Ectodermal cell (in vitro differentiated cells): ENCODE results near the gene MALT1.
"Not testable (repeated sequence)": the region's sequence is repeated elsewhere in the genome, so short reads cannot be mapped to it uniquely, and the experiment has no call there.

Source experiments
- H3K27ac ChIP-seq: 2 replicates; pipeline ENCODE4 v1.7.0; 2013; ENCODE audit warnings: mild to moderate bottlenecking, low read depth, low read length; ENCODE audit not compliant: insufficient read depth, poor library complexity, severe bottlenecking
- H3K27me3 ChIP-seq: 2 replicates; pipeline ENCODE4 v1.7.0; 2013; ENCODE audit warnings: mild to moderate bottlenecking, low read length; ENCODE audit not compliant: insufficient read depth, control insufficient read depth, poor library complexity, severe bottlenecking
- H3K36me3 ChIP-seq: one replicate; pipeline ENCODE4 v1.7.0; 2013; ENCODE audit warnings: low read length; ENCODE audit not compliant: control insufficient read depth, insufficient read depth
- H3K4me1 ChIP-seq: one replicate; pipeline ENCODE4 v1.7.0; 2013; ENCODE audit warnings: low read length; ENCODE audit not compliant: control insufficient read depth, insufficient read depth
- H3K4me3 ChIP-seq: 2 replicates; pipeline ENCODE4 v1.7.0; 2013; ENCODE audit warnings: low read depth, low read length, control low read depth; ENCODE audit not compliant: insufficient read depth
- H3K9me3 ChIP-seq: 2 replicates; pipeline ENCODE4 v1.7.0; 2013; ENCODE audit warnings: mild to moderate bottlenecking, low read length, moderate library complexity; ENCODE audit not compliant: control insufficient read depth
- WGBS, 2 experiments: methylation state at CpG; one replicate each; pipeline ENCODE4 v1.1.7; 2013; ENCODE audit warnings: missing lambda C conversion rate in 2 of 2; 5-methylcytosine and 5-hydroxymethylcytosine counted together

MALT1 gene

GRCh38 chr18:58756148-58756547 lies 84.9 kb downstream of the MALT1 start:
- WGBS, 2 experiments: 95 to 96% methylated on average over 8 to 9 of the region's 10 CpGs
- Histone ChIP-seq H3K4me1 (peaks cover 12% of the 10 kb centered on the region), H3K9me3 (no peaks in the 10 kb centered on the region), H3K27me3 (no peaks in the 10 kb centered on the region), H3K27ac (no peak overlapping the region), H3K4me3 (no peak overlapping the region), H3K36me3 (no peaks in the 10 kb centered on the region)

- no peaks in the 10 kb centered on the region for H3K36me3 ChIP-seq
- no peak overlapping the region for H3K27ac ChIP-seq
- H3K9me3 ChIP-seq: no peaks in the 10 kb centered on the region
- WGBS, 2 experiments: 95 to 96% methylated on average over 8 of the region's 8 CpGs
- peaks cover 12% of the 10 kb centered on the region for H3K4me1 ChIP-seq
- no peak overlapping the region for H3K4me3 ChIP-seq
- no peaks in the 10 kb centered on the region for H3K27me3 ChIP-seq
These were observed 85.5 kb downstream of the MALT1 start for GRCh38 chr18:58756596-58757240.

DNA sequence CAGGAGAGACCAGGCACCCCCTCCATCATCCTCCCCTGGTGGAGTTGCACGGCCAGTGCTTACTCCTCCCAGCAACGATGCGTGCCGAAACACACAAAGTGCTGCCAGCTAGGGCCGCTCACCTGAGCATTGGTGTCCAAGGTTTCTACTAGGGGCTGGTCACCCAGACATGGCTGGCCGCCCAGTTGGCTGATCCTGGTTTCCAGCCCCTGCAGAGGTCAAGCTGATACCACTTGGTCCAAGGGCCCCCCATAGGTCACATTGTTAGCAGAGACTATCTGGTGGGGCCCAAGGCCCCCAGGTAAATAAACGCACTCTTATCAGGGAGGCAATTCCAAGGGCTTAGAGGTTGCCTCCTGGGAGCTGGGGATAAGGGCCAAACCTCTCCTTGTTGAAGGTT lies 86.1 kb downstream of the MALT1 start:
- not testable (repeated sequence) for H3K4me3 ChIP-seq, H3K36me3 ChIP-seq, H3K27me3 ChIP-seq, H3K9me3 ChIP-seq, H3K27ac ChIP-seq
- peaks cover 12% of the 10 kb centered on the region for H3K4me1 ChIP-seq
- 94 to 98% methylated on average over 6 to 7 of the region's 7 CpGs for WGBS, 2 experiments

DNA sequence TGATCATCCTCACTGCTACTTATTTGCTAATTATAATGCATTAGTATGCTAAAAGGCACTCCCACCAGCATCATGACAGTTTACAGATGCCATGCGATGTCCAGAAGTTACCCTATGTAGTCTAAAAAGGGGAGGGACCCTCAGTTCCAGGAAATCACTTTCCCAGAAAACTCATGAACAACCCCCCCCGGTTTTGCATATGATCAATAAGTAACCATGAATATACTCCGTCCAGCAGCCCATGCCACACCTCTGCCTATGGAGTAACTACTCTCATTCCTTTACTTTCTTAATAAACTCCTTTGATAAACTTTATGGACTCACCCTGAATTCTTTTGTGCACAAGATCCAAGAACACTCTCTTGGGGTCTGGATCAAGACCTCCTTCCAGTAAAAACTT lies 86.8 kb downstream of the MALT1 start:
- WGBS, 2 experiments: 92% methylated on average over 3 of the region's 3 CpGs
- no peak overlapping the region for H3K27ac ChIP-seq
- H3K27me3 ChIP-seq: no peaks in the 10 kb centered on the region
- H3K9me3 ChIP-seq: no peaks in the 10 kb centered on the region
- no peaks in the 10 kb centered on the region for H3K36me3 ChIP-seq
- peaks cover 12% of the 10 kb centered on the region for H3K4me1 ChIP-seq
- H3K4me3 ChIP-seq: no peak overlapping the region

DNA sequence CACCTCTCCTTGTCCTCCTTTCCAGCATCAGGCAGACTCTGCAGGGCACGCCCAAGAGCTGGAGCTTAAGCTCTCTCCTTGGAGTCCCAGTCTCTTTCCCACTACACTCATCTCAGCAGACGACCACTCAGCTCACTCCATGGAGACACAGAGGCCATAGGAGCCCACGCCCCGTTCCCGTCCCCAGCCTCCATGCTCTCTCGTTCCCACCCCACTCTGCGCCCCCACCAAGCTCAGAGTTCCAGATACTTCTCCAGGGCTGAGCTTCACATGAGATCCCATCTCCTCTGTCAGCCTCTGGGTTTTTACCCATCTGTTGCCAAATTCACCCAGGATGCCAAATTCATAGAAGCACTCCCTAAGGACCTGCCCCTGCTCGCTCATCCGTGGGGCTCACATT lies 87.3 kb downstream of the MALT1 start:
- no peaks in the 10 kb centered on the region for H3K27me3 ChIP-seq
- H3K4me1 ChIP-seq: peaks cover 12% of the 10 kb centered on the region
- WGBS, 2 experiments: 90 to 93% methylated on average over 9 of the region's 9 CpGs
- H3K4me3 ChIP-seq: no peak overlapping the region
- no peaks in the 10 kb centered on the region for H3K9me3 ChIP-seq
- no peak overlapping the region for H3K27ac ChIP-seq
- no peaks in the 10 kb centered on the region for H3K36me3 ChIP-seq

GRCh38 chr18:58761241-58761969 lies 90.1 kb downstream of the MALT1 start:
- 95% methylated on average over 14 of the region's 14 CpGs for WGBS, 2 experiments
- no peaks in the 10 kb centered on the region for H3K36me3 ChIP-seq
- no peaks in the 10 kb centered on the region for H3K9me3 ChIP-seq
- H3K4me3 ChIP-seq: no peak overlapping the region
- peaks cover 4% of the 10 kb centered on the region for H3K27me3 ChIP-seq
- H3K27ac ChIP-seq: no peak overlapping the region
- no peaks in the 10 kb centered on the region for H3K4me1 ChIP-seq

DNA sequence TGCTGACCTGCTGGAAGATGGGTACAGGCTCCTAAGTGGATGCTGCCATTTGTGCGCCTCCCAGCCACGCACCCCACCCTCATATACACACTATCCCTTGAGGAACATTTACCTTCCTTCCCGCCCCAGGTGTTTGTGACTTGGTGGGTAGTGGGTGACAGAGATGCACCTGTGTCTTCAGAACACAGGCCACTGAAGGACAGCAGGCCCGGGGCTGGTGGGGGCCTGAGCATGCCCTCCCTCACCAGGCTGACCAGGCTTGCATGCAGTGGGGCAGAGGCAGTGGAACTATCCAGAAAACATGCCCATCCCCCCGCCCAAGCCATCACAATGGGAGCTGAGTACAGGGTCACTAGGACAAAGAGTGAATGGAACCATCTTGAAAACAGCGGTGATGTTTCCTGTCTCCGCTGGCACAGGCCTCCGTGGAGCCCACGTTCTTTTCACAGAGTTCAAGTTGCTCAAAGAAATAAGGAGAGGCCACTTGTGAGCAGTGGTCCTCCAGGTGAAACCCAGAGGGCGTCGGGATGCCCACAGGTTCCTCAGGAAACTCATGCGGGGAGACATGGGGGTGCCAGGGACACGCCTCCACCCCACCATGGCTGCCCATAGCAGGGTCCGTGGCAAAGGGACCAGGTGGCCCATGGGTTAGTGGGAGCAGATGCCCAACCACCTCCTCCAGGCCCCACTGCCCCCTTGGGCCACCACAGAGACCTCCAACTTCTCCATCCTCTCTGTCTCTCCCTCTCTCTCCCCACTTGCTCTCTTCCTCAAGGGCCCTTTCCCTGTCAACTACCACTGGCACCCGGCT lies 90.9 kb downstream of the MALT1 start:
- Histone ChIP-seq H3K27me3 (peaks cover 4% of the 10 kb centered on the region), H3K36me3 (no peaks in the 10 kb centered on the region), H3K9me3 (no peaks in the 10 kb centered on the region), H3K4me3 (no peak overlapping the region), H3K4me1 (no peaks in the 10 kb centered on the region), H3K27ac (no peak overlapping the region)
- 95% methylated on average over 15 of the region's 15 CpGs for whole genome bisulfite sequencing, 2 experiments

DNA sequence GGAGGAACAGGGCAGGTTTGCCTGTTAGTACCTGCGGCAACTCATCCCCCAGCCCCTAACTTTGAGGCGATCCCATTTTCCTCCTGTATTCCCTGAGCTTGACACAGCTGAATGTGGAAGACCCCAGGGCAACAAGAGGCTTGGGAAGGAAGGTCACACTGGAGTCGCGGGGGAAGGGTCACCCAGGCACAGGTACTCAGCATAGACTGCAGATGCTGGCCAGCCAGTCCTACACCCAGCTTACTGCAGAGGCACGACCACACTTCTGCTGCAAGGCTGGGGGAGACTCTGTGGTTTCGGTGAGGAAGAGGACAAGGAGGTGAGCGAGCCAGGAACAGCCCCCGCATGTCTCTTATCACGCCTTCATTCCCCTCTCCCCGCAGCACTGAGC lies 91.5 kb downstream of the MALT1 start:
- Histone ChIP-seq H3K4me3 (no peak overlapping the region), H3K9me3 (no peaks in the 10 kb centered on the region), H3K4me1 (no peaks in the 10 kb centered on the region), H3K27ac (no peak overlapping the region), H3K36me3 (no peaks in the 10 kb centered on the region), H3K27me3 (peaks cover 4% of the 10 kb centered on the region)
- 87 to 91% methylated on average over 8 to 10 of the region's 10 CpGs for WGBS, 2 experiments

DNA sequence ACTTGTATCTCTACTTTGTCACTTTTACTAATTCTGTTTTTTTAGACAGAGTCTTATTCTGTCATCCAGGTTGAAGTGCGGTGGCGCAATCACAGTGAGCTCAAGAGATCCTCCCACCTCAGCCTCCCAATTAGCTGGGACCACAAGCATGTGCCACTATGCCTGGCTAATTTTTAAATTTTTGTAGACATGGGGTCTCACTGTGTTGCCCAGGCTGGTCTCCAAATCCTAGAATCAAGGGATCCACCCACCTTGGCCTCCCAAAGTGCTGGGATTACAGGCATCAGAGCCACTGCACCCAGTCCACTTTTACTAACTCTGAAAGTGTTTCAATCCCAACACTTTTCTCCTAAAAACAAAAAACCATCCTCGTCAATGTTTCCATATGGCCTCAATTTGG lies 94.9 kb downstream of the MALT1 start:
- no peaks in the 10 kb centered on the region for H3K9me3 ChIP-seq
- no peaks in the 10 kb centered on the region for H3K36me3 ChIP-seq
- H3K27me3 ChIP-seq: peaks cover 14% of the 10 kb centered on the region
- H3K27ac ChIP-seq: no peak overlapping the region
- H3K4me3 ChIP-seq: no peak overlapping the region
- H3K4me1 ChIP-seq: no peaks in the 10 kb centered on the region
- 89 to 92% methylated on average over 3 of the region's 3 CpGs for whole genome bisulfite sequencing, 2 experiments

GRCh38 chr18:58766946-58767345 lies 95.7 kb downstream of the MALT1 start:
- no peaks in the 10 kb centered on the region for H3K9me3 ChIP-seq
- H3K4me3 ChIP-seq: no peak overlapping the region
- WGBS, 2 experiments: 92 to 93% methylated on average over 7 of the region's 7 CpGs
- H3K27ac ChIP-seq: no peak overlapping the region
- no peaks in the 10 kb centered on the region for H3K36me3 ChIP-seq
- H3K27me3 ChIP-seq: peaks cover 14% of the 10 kb centered on the region
- H3K4me1 ChIP-seq: no peaks in the 10 kb centered on the region
